Measurements from ENCODE around the gene FBXL16.
A peak's percentile ranks its signal among the peaks of the same experiment; 100 is the strongest.

FBXL16 gene

DNA sequence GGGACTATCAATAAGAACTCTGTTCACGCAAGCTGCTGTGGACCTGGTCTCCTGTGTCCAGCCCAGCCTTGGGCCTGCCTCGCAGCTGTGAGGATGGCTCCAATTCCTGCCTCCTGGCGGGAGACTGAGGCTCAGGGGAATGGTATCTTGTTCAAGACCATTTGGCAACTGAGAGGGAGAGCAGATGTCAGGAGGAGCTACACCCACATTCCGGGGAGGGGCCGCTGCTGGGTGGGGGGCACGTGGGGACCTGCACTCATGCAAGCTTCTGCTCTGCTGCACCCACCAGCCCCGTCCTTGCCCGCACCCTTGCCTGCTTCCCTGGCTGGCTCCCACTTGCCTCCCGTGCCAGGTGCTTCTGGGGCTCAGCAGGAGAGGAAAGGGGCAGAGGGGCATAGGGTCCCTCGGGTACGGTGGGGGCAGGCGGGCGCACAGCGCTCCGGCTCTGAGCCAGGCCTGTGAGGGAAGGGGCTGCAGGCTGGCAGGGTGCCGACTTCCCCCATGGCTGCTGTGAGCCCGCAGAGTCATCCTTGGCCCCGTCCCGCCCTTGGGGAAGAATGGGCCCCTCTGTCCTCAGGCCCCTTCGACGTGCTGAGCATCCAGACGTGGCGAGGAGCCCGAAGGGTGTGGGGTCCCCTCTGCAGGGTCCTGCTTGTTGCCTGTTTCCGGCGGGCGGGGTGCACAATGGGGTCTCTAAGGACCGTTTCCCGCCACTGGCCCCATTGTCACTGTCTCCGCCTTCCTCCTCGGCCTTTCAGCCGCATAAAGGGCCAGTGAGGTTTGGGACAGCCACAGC is 12.0 kb upstream of the FBXL16 start:
- Histone ChIP-seq H4K20me1 (ENCODE audit: insufficient read depth, low read length) (peaks cover 51% of the 10 kb centered on the region), H3K9ac (ENCODE audit: low read depth, low read length) (no peak overlapping the region), H3K27ac (ENCODE audit: low read length) (no peak overlapping the region), H3K79me2 (ENCODE audit: insufficient read depth, low read length) (peaks cover 18% of the 10 kb centered on the region), H3K36me3 (ENCODE audit: insufficient read depth, low read length) (peaks cover 12% of the 10 kb centered on the region; the same call in 1 of the 2 replicates), H2AFZ (ENCODE audit: low read depth, low read length) (no peak overlapping the region), H3K4me3 (ENCODE audit: low read depth in 1 of 2, low read length in 2 of 2) (no peak overlapping the region), H3K27me3 (ENCODE audit: insufficient read depth, low read length, poor library complexity) (peaks cover 6% of the 10 kb centered on the region), H3K4me1 (ENCODE audit: insufficient read depth, low read length) (peaks cover 77% of the 10 kb centered on the region), H3K4me2 (ENCODE audit: insufficient read depth, low read length) (no peak overlapping the region), H3K9me3 (ENCODE audit: insufficient read depth, low read length, severe bottlenecking) (no peaks in the 10 kb centered on the region)
- ATAC-seq (ENCODE audit: insufficient read depth, low read depth): no peak
- no peak for DNase-seq
- TF ChIP-seq CTCF (IDR thresholded peaks at IDR 0.05; ENCODE audit: borderline replicate concordance, extremely low read depth, low read length, poor library complexity, severe bottlenecking) (no peak), EZH2 (IDR thresholded peaks at IDR 0.05; ENCODE audit: borderline replicate concordance, low read depth, low read length, severe bottlenecking) (no peak)

DNA sequence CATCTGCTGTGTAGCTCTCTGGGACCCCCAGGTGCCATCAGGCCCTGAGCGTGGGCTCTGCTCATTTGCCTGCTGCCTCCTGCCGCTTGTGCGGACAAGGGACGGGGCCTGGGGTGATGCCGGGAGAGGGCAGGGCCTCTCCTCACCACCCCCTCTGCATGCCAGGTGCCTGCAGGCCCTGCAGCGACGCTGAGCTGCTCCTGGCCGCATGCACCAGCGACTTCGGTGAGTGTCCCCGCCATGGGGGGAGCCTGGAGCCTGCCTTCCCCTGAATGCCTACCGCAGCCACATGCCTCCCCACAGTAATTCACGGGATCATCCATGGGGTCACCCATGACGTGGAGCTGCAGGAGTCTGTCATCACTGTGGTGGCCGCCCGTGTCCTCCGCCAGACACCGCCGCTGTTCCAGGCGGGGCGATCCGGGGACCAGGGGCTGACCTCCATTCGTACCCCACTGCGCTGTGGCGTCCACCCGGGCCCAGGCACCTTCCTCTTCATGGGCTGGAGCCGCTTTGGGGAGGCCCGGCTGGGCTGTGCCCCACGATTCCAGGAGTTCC is 11.2 kb upstream of the FBXL16 start:
- peak overlapping the region; percentile 74 for H3K9ac ChIP-seq (ENCODE audit: low read depth, low read length)
- no peak overlapping the region for H2AFZ ChIP-seq (ENCODE audit: low read depth, low read length)
- peak overlapping the region; percentile 68 for H3K4me2 ChIP-seq (ENCODE audit: insufficient read depth, low read length)
- H3K27ac ChIP-seq (ENCODE audit: low read length): no peak overlapping the region
- H3K27me3 ChIP-seq (ENCODE audit: insufficient read depth, low read length, poor library complexity): peaks cover 6% of the 10 kb centered on the region
- peaks cover 73% of the 10 kb centered on the region for H3K4me1 ChIP-seq (ENCODE audit: insufficient read depth, low read length)
- peaks cover 45% of the 10 kb centered on the region for H4K20me1 ChIP-seq (ENCODE audit: insufficient read depth, low read length)
- H3K79me2 ChIP-seq (ENCODE audit: insufficient read depth, low read length): peaks cover 18% of the 10 kb centered on the region
- H3K4me3 ChIP-seq (ENCODE audit: low read depth in 1 of 2, low read length in 2 of 2): peak overlapping the region in 1 of 2 experiments; percentile 75; a peak in 1 of 4 replicates
- no peaks in the 10 kb centered on the region for H3K9me3 ChIP-seq (ENCODE audit: insufficient read depth, low read length, severe bottlenecking)
- peaks cover 12% of the 10 kb centered on the region; the same call in 1 of the 2 replicates for H3K36me3 ChIP-seq (ENCODE audit: insufficient read depth, low read length)
- TF ChIP-seq CTCF (IDR thresholded peaks at IDR 0.05; ENCODE audit: borderline replicate concordance, extremely low read depth, low read length, poor library complexity, severe bottlenecking): no peak
- TF ChIP-seq EZH2 (IDR thresholded peaks at IDR 0.05; ENCODE audit: borderline replicate concordance, low read depth, low read length, severe bottlenecking): no peak
- ATAC-seq (ENCODE audit: insufficient read depth, low read depth) (no peak), DNase-seq (no peak)

GRCh38 chr16:716200-716568 is 10.6 kb upstream of the FBXL16 start:
- H3K36me3 ChIP-seq (ENCODE audit: insufficient read depth, low read length): peaks cover 12% of the 10 kb centered on the region; the same call in 1 of the 2 replicates
- peak overlapping the region; percentile 67 to 75; a peak in 3 of 4 replicates for H3K4me3 ChIP-seq (ENCODE audit: low read depth in 1 of 2, low read length in 2 of 2)
- H3K4me1 ChIP-seq (ENCODE audit: insufficient read depth, low read length): peaks cover 71% of the 10 kb centered on the region
- TF ChIP-seq CTCF (IDR thresholded peaks at IDR 0.05; ENCODE audit: borderline replicate concordance, extremely low read depth, low read length, poor library complexity, severe bottlenecking): no peak
- no peak for TF ChIP-seq EZH2 (IDR thresholded peaks at IDR 0.05; ENCODE audit: borderline replicate concordance, low read depth, low read length, severe bottlenecking)
- peak overlapping the region; percentile 74 for H3K9ac ChIP-seq (ENCODE audit: low read depth, low read length)
- DNase-seq: no peak
- H3K27me3 ChIP-seq (ENCODE audit: insufficient read depth, low read length, poor library complexity): peaks cover 6% of the 10 kb centered on the region
- H3K4me2 ChIP-seq (ENCODE audit: insufficient read depth, low read length): peak overlapping the region; percentile 68
- H2AFZ ChIP-seq (ENCODE audit: low read depth, low read length): no peak overlapping the region
- 0 out of 2 replicates have a peak overlapping the region, but pooled peaks have one; percentile 33 for H3K27ac ChIP-seq (ENCODE audit: low read length)
- no peaks in the 10 kb centered on the region for H3K9me3 ChIP-seq (ENCODE audit: insufficient read depth, low read length, severe bottlenecking)
- H3K79me2 ChIP-seq (ENCODE audit: insufficient read depth, low read length): peaks cover 18% of the 10 kb centered on the region
- peaks cover 44% of the 10 kb centered on the region for H4K20me1 ChIP-seq (ENCODE audit: insufficient read depth, low read length)
- ATAC-seq (ENCODE audit: insufficient read depth, low read depth): no peak
